ENCODE data around the gene ANTXR2.

GRCh38 chr4:80113615-80114014 is 40.6 kb upstream of the ANTXR2 start:
- TF ChIP-seq CTCF (IDR thresholded peaks at IDR 0.05) (no peak), ZFX (IDR thresholded peaks at IDR 0.05; ENCODE audit: borderline replicate concordance) (no peak)

All from 22Rv1 (cell line).